Motor neuron (in vitro differentiated cells): ENCODE results near the gene INTS4. TPM values are rescaled to one million over a fixed set of nuclear protein-coding genes. Genes with fewer than 3 reads are reported as not detected.
"Not testable (repeated sequence)": the region's sequence is repeated elsewhere in the genome, so short reads cannot be mapped to it uniquely, and the experiment has no call there.

Experiments
- ATAC-seq, 8 experiments: fragments of 200-7000 bp; cut with Tn5 transposase; replicated peaks in 6 of 8; 2 replicates each; pipeline ENCODE4 v1.8.0; 2021; ENCODE audit warnings: mild to moderate bottlenecking in 8 of 8, moderate library complexity in 8 of 8
- H3K27ac ChIP-seq, 2 donors: fragments of 250-450 bp; sonication (Bioruptor Pico); 2 replicates each; pipeline ENCODE4 v1.9.0; 2021; ENCODE audit warnings: antibody characterized with exemption in 2 of 2, mild to moderate bottlenecking in 2 of 2, moderate library complexity in 1 of 2
- H3K4me1 ChIP-seq, 2 donors: fragments of 250-450 bp; sonication (Bioruptor Pico); replicated peaks in 1 of 2; 2 replicates each; pipeline ENCODE4 v1.6.1; 2021; ENCODE audit warnings: antibody characterized with exemption in 2 of 2, mild to moderate bottlenecking in 2 of 2, moderate library complexity in 1 of 2
- H3K4me3 ChIP-seq, 5 donors: fragments of 250-450 bp; sonication (Bioruptor Pico); 2 replicates each; pipeline ENCODE4 v1.9.0; 2021; ENCODE audit warnings: antibody characterized with exemption in 5 of 5, mild to moderate bottlenecking in 5 of 5, moderate library complexity in 4 of 5
- WGBS, 10 experiments: fragments of 450-650 bp; shearing (Covaris generic); methylation state at CpG; one replicate each; pipeline ENCODE4 v1.0.0; 2022; 5-methylcytosine and 5-hydroxymethylcytosine counted together
- in situ Hi-C, 9 experiments: fragments of 400-800 bp; cut with MboI; loops; one replicate each; pipeline ENCODE4 v1.15.0; 2021; ENCODE audit warnings: low sequenced_read_pairs in 9 of 9, low pct_unique_long_range_greater_than_20kb in 2 of 9; ENCODE audit not compliant: unreplicated experiment in 9 of 9
- total RNA-seq, 8 experiments: library from RNA; unstranded; fragments of 300-600 nt; gene quantifications; 2 replicates each; pipeline versions ENCODE4 v1.2.3 to v1.2.4, GENCODE V29; 2022

Gene INTS4
- total RNA-seq, 8 experiments from 2014 or later: 27.0 to 53.2 (median 37.7) TPM

DNA sequence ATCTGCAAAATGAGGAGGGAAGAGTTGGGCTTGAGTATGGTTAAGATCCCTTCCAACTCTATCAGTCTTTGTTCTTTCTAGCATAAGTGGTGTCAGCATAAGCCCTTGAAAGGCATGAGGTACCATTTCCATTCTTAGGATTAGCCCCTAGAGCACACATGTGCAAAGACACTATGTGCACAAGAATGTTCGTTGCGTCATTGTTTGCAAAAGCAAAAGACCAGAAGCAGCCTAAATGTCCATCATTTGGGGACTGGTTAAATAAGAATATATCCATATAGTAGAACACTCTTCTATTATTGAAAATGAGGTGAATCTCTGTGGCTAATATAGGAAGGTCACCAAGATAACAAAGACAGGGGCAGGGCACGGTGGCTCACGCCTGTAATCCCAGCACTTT is 38.6 kb upstream of the INTS4 start:
- Histone ChIP-seq H3K27ac (no peak overlapping the region), H3K4me3 (no peak overlapping the region), H3K4me1 (peaks cover 0 to 2% of the 10 kb centered on the region in 2 donors)
- in situ Hi-C loops: no loop called here
- WGBS, 10 experiments: 0 to 82% (median 63%) methylated on average over 1 to 4 of the region's 4 CpGs; no CpG with 5 or more reads in 4 of the 10 experiments
- ATAC-seq: no peak

DNA sequence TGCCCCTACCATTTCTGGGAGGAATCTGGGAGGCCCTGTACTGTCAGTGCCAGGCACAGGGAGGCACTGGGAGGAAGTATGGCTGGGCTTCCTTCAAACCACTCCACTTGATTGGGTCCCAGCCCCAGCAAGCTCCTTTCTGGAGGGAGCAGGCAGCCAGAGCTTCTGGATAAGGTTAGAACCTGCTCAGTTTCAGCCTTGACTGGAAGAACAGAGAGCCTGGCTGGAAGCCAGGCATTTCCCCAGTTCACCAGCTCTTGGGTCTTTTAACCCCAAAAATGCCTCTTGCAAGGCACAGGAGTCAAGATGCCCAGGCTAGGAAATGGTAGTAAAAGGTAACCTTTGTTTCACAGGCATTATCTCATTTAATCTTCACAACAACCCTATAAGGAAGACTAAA is 37.6 kb upstream of the INTS4 start:
- ATAC-seq: no peak
- H3K27ac ChIP-seq: no peak overlapping the region
- in situ Hi-C loops: no loop called here
- peaks cover 0 to 2% of the 10 kb centered on the region in 2 donors for H3K4me1 ChIP-seq
- no peak overlapping the region for H3K4me3 ChIP-seq

DNA sequence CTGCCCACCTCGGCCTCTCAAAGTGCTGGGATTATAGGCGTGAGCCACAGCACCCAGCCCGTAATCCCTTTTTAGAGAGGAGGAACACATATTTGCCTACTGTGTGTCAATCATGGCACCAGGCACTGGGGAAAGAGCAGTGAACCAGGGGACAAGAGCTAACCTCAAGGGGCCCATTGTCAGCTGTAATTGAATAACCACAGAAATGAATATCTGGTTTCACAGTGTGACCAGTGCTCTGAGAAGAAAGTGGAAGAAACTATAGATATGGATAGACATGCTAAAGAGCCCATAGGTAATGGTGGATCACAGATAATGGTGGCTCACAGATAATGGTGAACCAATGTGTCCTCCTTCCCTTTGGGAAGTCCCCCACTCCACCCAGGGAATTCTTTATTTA is 37.2 kb upstream of the INTS4 start:
- ATAC-seq: no peak
- Histone ChIP-seq H3K4me1 (peaks cover 0 to 2% of the 10 kb centered on the region in 2 donors), H3K27ac (no peak overlapping the region), H3K4me3 (no peak overlapping the region)
- WGBS, 10 experiments: 72 to 100% (median 80%) methylated on average over 1 to 3 of the region's 3 CpGs; no CpG with 5 or more reads in 3 of the 10 experiments
- in situ Hi-C loops: no loop called here

DNA sequence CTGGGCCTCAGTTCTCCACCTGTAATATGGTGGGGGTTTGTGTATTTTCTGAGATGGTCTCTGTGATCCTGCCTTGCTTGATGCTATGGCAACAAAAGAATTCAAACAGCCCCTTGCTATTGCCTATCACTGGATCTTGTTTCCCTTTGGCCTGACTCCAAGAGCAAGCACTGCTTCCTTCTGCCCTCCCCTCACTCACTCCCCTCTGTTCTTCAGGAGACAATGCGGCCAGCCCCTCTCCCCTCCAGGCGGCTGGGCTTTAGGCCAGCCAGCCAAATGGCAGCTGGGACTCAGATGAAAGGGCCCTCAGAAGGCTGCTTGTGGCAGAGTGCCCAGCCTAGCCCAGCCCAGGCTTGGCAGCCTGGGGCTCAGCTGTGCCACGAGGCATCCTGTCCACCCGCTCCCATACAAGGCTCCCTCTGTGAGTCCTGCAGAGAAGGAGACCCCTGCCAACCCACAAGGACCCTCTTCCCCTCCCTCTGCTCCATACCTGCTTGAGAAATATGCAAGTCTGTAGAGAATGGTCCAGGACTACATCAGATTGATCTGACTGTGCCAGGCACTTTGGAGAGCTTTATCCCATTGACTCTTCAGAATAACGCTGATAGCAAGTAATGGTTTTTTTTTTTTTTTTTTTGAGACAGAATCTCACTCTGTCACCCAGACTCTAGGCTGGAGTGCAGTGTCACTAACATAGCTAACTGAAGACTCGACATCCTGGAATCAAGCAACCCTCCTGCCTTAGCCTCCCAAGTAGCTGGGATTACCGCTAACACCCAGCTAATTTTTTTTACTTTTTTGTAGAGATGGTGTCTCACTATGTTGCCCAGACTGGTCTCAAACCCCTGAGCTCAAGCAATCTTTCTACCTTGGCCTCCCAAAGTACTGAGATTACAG is 36.2 kb upstream of the INTS4 start:
- WGBS, 10 experiments: 0 to 100% (median 56%) methylated on average over 1 to 6 of the region's 7 CpGs; no CpG with 5 or more reads in 1 of the 10 experiments
- no peak overlapping the region for H3K27ac ChIP-seq
- peak; percentile 70 to 98 (median 90) for ATAC-seq
- no peak overlapping the region for H3K4me3 ChIP-seq
- H3K4me1 ChIP-seq: peaks cover 0 to 2% of the 10 kb centered on the region in 2 donors
- in situ Hi-C loops: no loop called here

DNA sequence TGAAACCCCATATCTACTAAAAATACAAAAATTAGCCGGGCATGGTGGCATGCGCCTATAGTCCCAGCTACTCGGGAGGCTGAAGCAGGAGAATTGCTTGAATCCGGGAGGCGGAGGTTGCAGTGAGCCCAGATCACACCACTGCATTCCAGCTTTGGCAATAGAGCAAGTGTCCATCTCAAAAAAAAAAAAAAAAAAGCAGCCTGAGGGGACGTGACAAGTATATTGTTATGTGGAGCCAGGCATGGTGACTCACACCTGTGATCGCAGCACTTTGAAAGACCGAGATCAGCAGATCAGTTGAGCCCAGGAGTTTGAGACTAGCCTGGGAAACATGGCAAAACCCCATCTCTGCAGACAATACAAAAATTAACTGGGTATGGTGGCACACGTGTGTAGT is 34.0 kb upstream of the INTS4 start:
- in situ Hi-C loops, H3K4me3 ChIP-seq, ATAC-seq, H3K4me1 ChIP-seq, H3K27ac ChIP-seq: not testable (repeated sequence)
- 60 to 100% (median 80%) methylated on average over 1 to 6 of the region's 9 CpGs; no CpG with 5 or more reads in 3 of the 10 experiments for WGBS, 10 experiments

DNA sequence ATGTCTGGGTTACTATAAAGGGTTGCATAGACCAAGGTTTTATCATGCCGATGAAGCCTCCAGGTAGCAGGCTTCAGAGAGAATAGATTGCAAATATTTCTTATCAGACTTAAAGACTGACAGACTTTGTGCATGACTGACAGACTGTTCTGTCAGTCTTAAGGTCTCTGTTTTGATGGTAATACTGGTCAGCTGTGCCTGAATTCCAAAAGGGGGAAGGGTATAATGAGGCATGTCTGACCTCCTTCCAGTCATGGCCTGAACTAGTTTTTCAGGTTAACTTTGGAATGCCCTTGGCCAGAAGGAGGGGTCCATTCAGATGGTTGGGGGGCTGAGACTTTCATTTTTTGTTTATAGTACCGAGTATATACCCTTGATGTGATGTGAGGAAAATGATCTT is 33.3 kb upstream of the INTS4 start:
- in situ Hi-C loops: no loop called here
- no peak overlapping the region for H3K4me3 ChIP-seq
- H3K4me1 ChIP-seq: peaks cover 0 to 2% of the 10 kb centered on the region in 2 donors
- WGBS, 10 experiments: 60 to 100% (median 85%) methylated on average over 1 to 2 of the region's 2 CpGs; no CpG with 5 or more reads in 1 of the 10 experiments
- no peak overlapping the region for H3K27ac ChIP-seq
- no peak for ATAC-seq

DNA sequence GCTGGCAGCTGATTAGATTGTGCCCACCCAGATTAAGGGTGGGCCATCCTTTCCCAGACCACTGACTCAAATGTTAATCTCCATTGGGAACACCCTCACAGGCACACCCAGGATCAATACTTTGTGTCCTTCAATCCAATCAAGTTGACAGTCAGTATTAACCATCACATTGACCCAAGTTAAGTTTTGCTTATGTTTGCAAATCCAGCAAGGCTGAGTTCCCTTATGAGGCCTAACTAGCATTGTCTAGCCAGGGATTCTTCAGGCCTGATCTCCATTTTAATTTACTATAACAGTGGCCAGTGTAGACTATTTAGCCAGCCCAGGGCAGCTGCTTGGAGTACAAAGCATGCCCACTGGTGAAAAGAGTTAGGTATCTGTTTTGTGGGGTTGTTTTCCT is 30.9 kb upstream of the INTS4 start:
- no peak for ATAC-seq
- H3K27ac ChIP-seq: no peak overlapping the region
- no peak overlapping the region for H3K4me3 ChIP-seq
- in situ Hi-C loops: no loop called here
- peaks cover 2% of the 10 kb centered on the region in 2 donors for H3K4me1 ChIP-seq

DNA sequence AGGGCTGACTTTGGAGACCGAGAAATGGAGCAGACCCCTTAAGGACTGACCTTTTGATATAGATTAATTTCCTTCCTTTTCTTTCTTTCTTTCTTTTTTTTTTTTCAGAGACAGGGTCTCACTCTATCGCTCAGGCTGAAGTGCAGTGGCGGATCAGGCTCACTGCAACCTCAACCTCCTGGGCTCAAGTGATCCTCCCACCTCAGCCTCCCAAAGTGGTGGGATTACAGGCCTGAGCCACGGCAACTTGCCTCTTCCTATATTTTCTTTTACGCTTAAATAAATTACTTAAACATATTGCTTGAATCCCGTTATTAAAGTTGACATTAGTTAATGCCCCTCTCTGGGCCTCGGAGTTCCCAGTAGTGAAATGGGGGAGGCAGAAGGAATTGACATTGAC is 29.0 kb upstream of the INTS4 start:
- Histone ChIP-seq H3K4me3 (no peak overlapping the region), H3K27ac (no peak overlapping the region), H3K4me1 (peaks cover 7 to 9% of the 10 kb centered on the region in 2 donors)
- WGBS, 10 experiments: 64 to 100% (median 90%) methylated on average over 2 to 7 of the region's 7 CpGs; no CpG with 5 or more reads in 1 of the 10 experiments
- ATAC-seq: peak in 1 of 8 experiments; percentile 4
- in situ Hi-C loops: no loop called here

DNA sequence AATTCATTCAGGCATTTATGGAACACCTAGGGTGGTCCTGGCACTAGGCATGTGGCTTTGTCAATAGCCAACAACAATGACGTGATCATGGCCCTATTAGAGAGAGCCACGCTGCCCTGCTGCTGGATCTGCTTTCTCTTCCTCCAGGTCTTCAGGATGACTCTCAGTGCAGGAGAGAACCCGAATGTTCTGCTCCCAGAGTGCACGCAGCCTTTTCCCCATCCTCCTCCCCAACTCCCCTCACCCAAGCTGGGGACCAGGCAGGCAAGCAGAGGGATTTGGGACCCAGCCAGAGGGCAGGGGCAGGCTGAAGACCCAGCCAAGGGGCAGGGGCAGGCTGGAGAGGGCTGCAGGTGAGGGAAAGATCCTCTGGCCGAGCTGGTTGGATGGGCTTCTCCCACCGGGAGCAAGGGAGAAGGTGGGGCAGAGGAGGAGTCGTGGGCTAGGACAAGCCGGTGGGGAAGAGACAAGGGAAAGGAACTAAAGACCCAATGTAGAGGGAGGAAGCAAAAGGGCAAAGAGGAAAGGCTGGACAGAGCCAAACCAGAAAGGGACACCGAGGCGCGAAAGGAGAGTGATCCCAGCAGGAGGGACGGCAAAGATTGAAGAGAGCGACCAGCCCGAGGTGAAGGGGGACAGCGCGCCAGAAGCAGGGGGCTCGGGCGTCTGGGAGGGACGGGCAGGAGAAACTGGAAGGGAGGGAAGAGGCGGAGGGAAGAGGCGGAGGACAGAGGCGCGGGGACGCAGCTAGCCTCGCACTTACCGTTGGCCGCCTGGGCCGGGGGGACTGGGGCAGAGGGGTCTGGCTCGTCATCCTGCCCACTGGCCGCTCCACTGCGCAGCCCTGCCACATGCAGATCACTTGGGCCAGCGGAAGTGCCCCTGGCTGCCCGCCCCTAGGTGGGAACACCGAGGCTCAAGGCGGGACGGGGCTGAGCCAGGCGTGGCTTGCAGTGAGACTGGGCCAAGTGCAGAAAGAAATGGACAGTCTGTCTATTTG is 28.2 kb upstream of the INTS4 start, which contains the start of gene KCTD14:
Gene KCTD14 (minus strand): TSS at position 880 of the 1,000 bp plus-strand sequence. CDS start 27 bp downstream, at position 853.
- WGBS, 10 experiments: 7 to 80% (median 60%) methylated on average over 1 to 11 of the region's 37 CpGs; no CpG with 5 or more reads in 2 of the 10 experiments
- no peak within 1 kb of the TSS for H3K4me3 ChIP-seq
- in situ Hi-C loops: no loop called here
- H3K4me1 ChIP-seq: peaks cover 7 to 9% of the 10 kb centered on the region in 2 donors
- no peak within 1 kb of the TSS for H3K27ac ChIP-seq
- ATAC-seq: peak in 4 of 8 experiments; percentile 12 to 91 (median 89)

DNA sequence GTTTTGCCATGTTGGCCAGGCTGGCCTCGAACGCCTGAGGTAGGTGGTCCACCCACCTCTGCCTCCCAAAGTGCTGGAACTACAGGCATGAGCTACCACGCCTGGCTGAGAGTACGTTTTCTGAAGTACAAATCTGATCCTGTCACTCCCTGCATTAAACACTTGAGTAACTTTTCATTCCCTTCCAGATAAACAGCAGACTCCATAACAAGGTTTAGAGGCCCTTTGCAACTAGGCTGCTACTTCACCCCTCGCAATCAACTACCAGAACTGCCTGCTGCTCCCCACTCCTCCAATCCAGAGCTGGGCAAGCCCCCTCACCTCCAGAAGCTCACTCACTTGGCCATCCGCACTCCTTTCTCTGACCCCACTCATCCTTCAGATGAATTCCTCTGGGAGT is 27.1 kb upstream of the INTS4 start:
- 83 to 100% (median 100%) methylated on average over 1 to 4 of the region's 6 CpGs; no CpG with 5 or more reads in 5 of the 10 experiments for WGBS, 10 experiments
- Histone ChIP-seq H3K4me1 (peaks cover 7 to 9% of the 10 kb centered on the region in 2 donors), H3K27ac (no peak overlapping the region), H3K4me3 (no peak overlapping the region)
- in situ Hi-C loops: no loop called here
- ATAC-seq: no peak

DNA sequence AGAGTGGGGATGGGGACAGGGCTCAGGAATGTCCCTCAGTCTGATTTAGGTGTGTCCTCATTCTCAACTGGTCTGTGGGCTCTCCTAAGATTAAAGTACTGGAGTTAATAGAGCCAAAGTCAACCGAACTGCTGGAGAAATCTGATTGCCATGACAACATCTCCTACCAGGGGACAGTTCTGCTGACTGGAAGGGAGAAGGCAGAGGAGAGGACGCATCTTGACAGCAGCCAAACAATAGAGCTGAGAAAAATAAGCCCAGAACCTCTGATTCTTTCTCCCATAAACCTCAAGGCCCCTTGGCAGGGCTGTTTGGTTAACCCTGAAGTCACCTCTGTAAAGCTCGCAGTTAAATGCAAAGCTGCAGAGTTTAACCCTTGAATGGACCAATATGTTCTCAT is 25.8 kb upstream of the INTS4 start:
- peak in 6 of 8 experiments; percentile 14 to 86 (median 42) for ATAC-seq
- H3K4me3 ChIP-seq: no peak overlapping the region

DNA sequence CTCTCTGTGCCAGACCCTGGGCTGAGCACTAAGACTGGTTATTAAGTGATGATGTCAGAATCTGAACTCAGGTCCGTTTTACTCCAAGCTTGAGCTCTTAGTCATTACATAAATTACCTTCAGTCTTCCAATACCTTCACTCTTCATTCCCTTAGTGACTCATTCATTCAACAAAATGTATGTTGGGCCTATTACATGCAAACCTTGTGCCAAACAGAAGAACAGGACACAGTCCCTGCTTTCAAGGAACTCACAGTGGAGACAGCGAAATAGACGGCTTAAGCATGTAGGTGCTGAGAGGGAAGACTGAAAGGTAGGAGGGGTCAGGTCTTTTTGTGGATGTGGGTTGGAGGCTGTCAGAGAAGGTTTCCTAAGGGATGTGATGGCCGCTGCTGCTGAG is 25.3 kb upstream of the INTS4 start:
- in situ Hi-C loops: no loop called here
- Histone ChIP-seq H3K4me3 (no peak overlapping the region), H3K4me1 (peaks cover 7 to 9% of the 10 kb centered on the region in 2 donors), H3K27ac (no peak overlapping the region)
- ATAC-seq: no peak
- 0 to 71% (median 43%) methylated on average over 1 to 4 of the region's 4 CpGs; no CpG with 5 or more reads in 1 of the 10 experiments for WGBS, 10 experiments

More for the DNA sequence above, 25.8 kb upstream of the INTS4 start:
- 0 to 100% (median 5%) methylated on average over 1 to 3 of the region's 3 CpGs; no CpG with 5 or more reads in 2 of the 10 experiments for WGBS, 10 experiments
- in situ Hi-C loops: no loop called here
- peaks cover 7 to 9% of the 10 kb centered on the region in 2 donors for H3K4me1 ChIP-seq
- H3K27ac ChIP-seq: no peak overlapping the region
